GM21367 (cell line): ENCODE data around the gene CNTFR.
A peak's percentile ranks its signal among the peaks of the same experiment; 100 is the strongest.

Source experiments
- ATAC-seq: cut with Tn5 transposase; IDR thresholded peaks from one replicate; pipeline ENCODE4 v1.9.1; 2021; ENCODE audit not compliant: unreplicated experiment

Gene CNTFR

DNA sequence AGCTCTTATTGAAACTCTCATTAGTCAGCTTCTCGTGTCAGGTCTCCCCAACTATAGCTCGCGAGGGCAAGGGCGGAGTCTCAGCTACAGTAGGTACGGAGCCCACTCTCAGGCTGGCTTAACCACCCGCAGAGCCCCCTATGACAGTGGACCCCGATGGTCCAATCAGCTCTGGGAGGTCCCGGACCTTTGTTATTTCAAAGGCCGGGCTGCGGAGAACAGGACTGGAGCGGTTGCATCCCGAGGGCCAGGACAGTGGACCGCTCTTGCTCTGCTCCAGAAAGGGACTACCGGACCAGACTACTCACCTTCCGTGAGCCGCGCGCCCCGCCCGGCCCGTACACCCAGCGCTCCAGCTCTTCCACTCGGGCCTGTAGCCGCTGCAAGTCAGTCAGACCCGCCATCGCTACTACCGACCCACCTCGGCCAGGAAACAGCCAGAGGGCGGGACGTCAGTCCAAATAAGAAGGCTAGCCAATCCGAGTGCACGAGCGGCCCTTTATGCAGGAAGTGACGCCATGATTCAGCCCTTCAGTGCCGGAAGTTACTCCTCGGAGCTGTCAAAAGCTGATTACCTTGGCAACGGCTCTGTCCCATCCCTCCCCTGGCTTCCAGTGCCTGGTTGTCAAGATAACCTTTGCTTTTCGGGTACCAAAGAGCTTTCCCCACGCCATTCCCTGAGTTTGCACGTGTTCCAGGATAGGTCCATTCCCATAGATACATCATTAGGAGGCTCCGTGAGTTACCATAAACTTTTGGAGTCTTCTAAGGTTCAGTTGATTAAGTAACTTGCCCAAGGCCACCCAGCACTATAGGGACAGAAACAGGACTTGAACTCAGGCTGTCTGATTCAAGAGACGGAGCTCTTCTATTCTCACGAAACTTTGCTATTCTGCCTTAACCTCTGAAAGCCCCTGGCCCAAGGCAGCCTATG, 30.8 kb upstream of the CNTFR start, which contains the start of gene DCTN3:
Gene DCTN3, minus strand, starts transcription at position 435 of the 934 bp plus-strand sequence. Its CDS starts 31 bp downstream, at position 404.
- ATAC-seq, result peak; percentile 97

DNA sequence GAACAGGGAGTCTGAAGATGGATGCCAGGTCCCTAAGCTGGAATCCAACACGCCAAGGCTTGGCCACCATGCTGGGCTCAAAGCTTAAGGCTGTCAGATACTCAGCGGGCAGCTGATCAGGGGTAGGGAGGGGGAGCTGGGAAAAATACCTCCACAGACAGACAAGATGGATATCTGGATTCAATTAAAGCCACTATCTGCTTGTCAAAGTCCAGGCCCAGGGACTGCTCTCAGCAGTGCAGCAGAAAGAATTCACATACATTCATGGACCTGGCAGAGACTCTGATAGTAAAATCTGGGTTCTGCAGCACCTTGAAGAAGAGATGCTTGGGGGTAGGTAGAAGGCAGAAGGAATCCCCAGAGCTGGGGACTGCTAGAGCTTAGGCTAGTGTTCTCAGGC, 25.6 kb upstream of the CNTFR start:
- no peak for ATAC-seq

DNA sequence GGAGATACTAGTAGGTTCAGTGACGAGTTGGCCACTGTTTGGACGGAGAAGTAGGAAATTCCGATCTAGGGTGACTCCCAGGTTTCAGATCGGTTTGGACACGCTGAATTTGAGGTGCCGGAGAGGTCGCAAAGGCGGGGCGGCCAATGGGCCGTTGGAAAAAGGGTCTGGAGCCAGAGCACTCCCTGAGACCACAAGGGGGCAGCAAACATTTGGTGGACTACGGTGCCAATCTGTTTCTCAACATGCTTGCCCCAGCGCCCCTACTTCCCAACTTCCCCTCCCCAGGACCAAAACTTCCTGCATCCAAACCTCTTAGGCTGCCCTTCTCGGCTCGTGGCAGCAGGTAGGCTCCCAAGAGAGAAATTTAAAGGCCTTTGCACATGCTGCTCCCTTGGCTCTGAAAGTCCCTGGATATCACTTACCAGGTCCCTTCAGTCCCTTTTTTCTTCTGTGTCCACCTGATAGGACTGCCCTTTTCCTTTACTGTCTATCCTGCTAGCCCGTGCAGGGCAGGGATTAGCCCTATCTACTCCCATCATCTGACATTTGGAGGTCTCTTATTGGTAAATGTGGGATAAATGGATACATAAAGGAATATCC, 23.4 kb upstream of the CNTFR start:
- ATAC-seq, result peak; percentile 43

GRCh38 chr9:34611811-34612787, 22.6 kb upstream of the CNTFR start, which contains the start of gene RPP25L:
TSS of gene RPP25L (minus strand) at chr9:34612097. CDS start at chr9:34611296, 801 bp downstream.
- ATAC-seq, result peak; percentile 75

DNA sequence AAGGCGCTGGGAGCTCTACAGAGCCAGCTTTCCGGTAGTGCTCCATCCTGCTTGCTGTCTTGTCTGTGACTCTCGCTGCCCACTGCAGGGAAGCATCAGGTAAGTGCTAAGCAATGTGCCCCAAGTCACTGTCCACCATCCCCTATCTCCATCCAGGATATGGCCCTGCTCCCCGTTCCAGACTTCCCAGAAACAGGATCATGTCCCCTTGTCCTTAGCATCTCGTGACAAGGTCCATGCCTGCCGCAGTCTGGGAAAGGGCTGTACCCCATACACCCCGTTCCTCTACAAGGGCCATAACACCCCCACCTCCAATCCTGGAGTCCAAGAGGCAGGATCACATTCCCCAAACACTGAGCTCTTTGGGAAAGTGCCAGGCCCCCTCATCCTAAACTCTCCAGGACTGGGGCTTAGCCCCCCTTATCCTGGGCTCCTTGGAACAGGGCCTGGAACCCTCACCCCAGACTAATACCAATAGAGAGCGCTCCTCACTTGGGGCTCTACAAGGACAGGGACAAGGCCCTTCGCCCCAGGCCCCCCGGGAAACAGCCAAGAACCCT, 21.8 kb upstream of the CNTFR start:
- ATAC-seq, result no peak

- no peak for ATAC-seq
These were observed 21.1 kb upstream of the CNTFR start for GRCh38 chr9:34610434-34611206.

- no peak for ATAC-seq
These were observed 17.8 kb upstream of the CNTFR start for GRCh38 chr9:34607331-34607730.

GRCh38 chr9:34606905-34607304, 17.4 kb upstream of the CNTFR start:
- ATAC-seq, result no peak

DNA sequence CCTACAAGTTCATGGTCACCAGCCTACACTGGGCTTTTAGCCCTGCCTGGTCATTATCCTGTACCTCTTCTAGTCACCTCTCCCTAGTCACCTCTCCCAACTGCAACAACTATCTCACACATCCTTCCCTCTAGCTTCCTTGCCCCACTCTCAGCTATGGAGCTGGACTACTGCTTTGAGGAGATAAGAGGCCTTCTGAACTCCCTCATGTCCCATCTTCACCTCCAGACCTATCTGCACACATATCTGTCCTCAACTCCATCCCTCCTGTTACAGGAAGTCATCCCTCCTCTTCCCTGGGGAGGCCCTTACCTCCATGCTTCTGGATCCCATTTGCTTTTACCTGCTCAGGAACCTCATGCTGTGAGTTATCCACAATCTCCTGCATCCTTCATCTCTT, 16.7 kb upstream of the CNTFR start:
- no peak for ATAC-seq

GRCh38 chr9:34603610-34604231, 14.2 kb upstream of the CNTFR start:
- ATAC-seq, result no peak

GRCh38 chr9:34601937-34602573, 12.5 kb upstream of the CNTFR start:
- no peak for ATAC-seq

GRCh38 chr9:34600908-34601307, 11.4 kb upstream of the CNTFR start:
- ATAC-seq, result no peak

GRCh38 chr9:34599546-34599945, 10.0 kb upstream of the CNTFR start:
- ATAC-seq, result no peak

- no peak for ATAC-seq
These were observed 4.7 kb upstream of the CNTFR start for GRCh38 chr9:34594177-34594576.

- ATAC-seq, result no peak
These were observed 3.5 kb upstream of the CNTFR start for GRCh38 chr9:34592895-34593601.

- ATAC-seq, result no peak
These were observed 2.7 kb upstream of the CNTFR start for GRCh38 chr9:34591917-34592866.

DNA sequence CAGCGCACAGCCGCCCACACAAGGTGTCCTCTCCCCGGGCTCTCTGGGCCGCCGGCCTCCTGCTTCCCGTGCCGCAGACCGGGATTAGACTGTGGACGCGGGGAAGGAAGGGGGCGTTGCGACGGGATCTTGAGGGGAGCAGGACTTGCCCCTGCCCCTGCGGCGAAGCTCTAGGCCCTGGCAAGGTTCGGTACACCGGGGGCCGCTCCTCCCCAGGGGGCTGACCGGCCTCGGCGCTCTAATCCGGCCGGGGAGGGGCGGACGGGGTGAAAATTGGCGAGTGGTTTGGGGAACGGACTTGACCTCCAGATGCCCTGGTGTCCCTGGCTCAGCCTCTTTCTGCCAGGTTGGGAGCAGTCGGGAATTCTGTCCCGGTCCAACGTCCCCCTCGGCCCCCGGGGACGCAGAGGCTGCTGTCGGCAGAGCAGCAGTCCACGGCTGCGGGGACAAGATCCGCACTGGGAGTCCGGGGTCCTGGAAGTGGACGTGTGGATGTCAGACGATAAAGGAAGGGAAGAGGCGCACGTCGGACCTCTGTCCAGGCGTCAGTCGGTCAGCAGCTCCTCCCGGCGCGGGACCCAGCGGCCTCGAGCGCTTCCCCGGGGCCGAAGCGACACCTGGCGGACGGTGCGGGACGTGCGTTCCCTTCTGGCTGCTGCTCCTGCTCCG, 1.9 kb upstream of the CNTFR start:
- peak; percentile 57 for ATAC-seq
